Measurements from ENCODE around the gene COQ4. TPM values are rescaled to one million over a fixed set of nuclear protein-coding genes. Genes with fewer than 3 reads are reported as not detected.

COQ4 gene
- total RNA-seq, 1 experiment from 2014 or later = 45.8 TPM

DNA sequence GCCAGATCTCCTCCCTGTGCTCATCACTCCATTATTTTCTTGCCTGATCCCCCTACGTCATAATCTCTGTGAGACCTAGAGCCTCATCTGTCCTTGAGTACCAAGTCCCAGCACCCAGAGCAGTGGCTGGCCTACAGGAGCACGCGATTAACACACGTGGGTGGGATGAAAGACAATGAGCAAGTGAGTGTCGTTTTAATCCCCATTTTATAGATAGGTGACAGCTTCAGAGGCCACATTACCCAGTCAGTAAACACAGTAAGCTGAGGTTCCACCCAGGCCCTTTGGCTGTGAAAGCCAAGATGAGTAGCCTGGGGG is 17.7 kb upstream of the COQ4 start:
- Histone ChIP-seq H3K9ac (ENCODE audit: low read length) (no peak overlapping the region), H2AFZ (ENCODE audit: low read depth, low read length, poor library complexity, severe bottlenecking) (no peak overlapping the region), H3K36me3 (ENCODE audit: control insufficient read depth in 1 of 2, insufficient read depth in 2 of 2, low read length in 2 of 2) (peaks cover under 1 to 10% of the 10 kb centered on the region in 2 experiments; a peak in 3 of 4 replicates), H3K4me2 (ENCODE audit: low read length) (peak overlapping the region; percentile 78), H3K27ac (ENCODE audit: low read depth, low read length) (0 out of 2 replicates have a peak overlapping the region, but pooled peaks have one; percentile 99), H3K79me2 (ENCODE audit: insufficient read depth, low read length) (no peaks in the 10 kb centered on the region), H3K9me2 (ENCODE audit: insufficient read depth) (no peaks in the 10 kb centered on the region), H4K20me1 (ENCODE audit: insufficient read depth) (no peaks in the 10 kb centered on the region), H3K27me3 (ENCODE audit: insufficient read depth, low read length) (no peaks in the 10 kb centered on the region), H3K9me3 (ENCODE audit: control insufficient read depth in 1 of 2, insufficient read depth in 1 of 2, low read depth in 1 of 2, low read length in 2 of 2) (no peaks in the 10 kb centered on the region), H3K4me1 (ENCODE audit: control insufficient read depth in 1 of 2, insufficient read depth in 2 of 2, low read length in 2 of 2) (peaks cover 48 to 62% of the 10 kb centered on the region in 2 experiments), H3K4me3 (replicated peaks in 1 of 2; ENCODE audit: low read depth in 1 of 2, low read length in 2 of 2) (no peak overlapping the region)
- ATAC-seq (no peak), DNase-seq (ENCODE audit: low read depth, low spot score) (no peak)
- TF ChIP-seq EGR1 (IDR thresholded peaks at IDR 0.05; ENCODE audit: low read depth) = no peak
- TF ChIP-seq ZFX (IDR thresholded peaks at IDR 0.05) = no peak
- TF ChIP-seq ELF1 (IDR thresholded peaks at IDR 0.05; ENCODE audit: borderline replicate concordance, low read depth) = no peak
- TF ChIP-seq EZH2phosphoT487 (IDR thresholded peaks at IDR 0.05; ENCODE audit: borderline replicate concordance) = no peak
- TF ChIP-seq CEBPB (IDR thresholded peaks at IDR 0.05; ENCODE audit: low read depth) = no peak
- TF ChIP-seq CTCF (IDR thresholded peaks at IDR 0.05 in 2 of 3, conservative IDR thresholded peaks at IDR 0.05 in 1 of 3; ENCODE audit: borderline replicate concordance in 1 of 3, insufficient read depth in 1 of 3, low read depth in 2 of 3, low read length in 2 of 3) = no peak
- no peak for TF ChIP-seq REST (IDR thresholded peaks at IDR 0.05; ENCODE audit: low read depth)
- TF ChIP-seq, protein P1, sequence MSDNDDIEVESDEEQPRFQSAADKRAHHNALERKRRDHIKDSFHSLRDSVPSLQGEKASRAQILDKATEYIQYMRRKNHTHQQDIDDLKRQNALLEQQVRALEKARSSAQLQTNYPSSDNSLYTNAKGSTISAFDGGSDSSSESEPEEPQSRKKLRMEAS (IDR thresholded peaks at IDR 0.05) = no peak
- TF ChIP-seq CBX3 (IDR thresholded peaks at IDR 0.05; ENCODE audit: low read depth) = no peak
- no peak for TF ChIP-seq SP1 (IDR thresholded peaks at IDR 0.05; ENCODE audit: low read depth)
- TF ChIP-seq EZH2 (IDR thresholded peaks at IDR 0.05) = no peak
- no peak for TF ChIP-seq ZNF274 (IDR thresholded peaks at IDR 0.05; ENCODE audit: low read depth, low read length)
- no peak for TF ChIP-seq POLR2AphosphoS5 (IDR thresholded peaks at IDR 0.05; ENCODE audit: low read depth, low read length)
- no peak for TF ChIP-seq SIN3A (IDR thresholded peaks at IDR 0.05; ENCODE audit: low read depth)
- ChIA-PET CTCF (interaction anchor here (0.6 to 3.4 kb wide), 2 partner anchors 10 to 147 kb away, joined by 3 to 17 read pairs; no protein-coding TSS in a partner anchor), RAD21 (ENCODE audit: low non-redundant PET in 1 of 2, low total read pairs in 2 of 2, uncharacterized antibody in 2 of 2, unreplicated experiment in 2 of 2) (interaction anchor here in 1 of 2 experiments (1.1 kb wide), 1 partner anchor 37 kb away, joined by 3 read pairs; no protein-coding TSS in a partner anchor), POLR2A (no interaction called here)
- BruUV-seq (replicated peaks) = no TSS peak
- intact Hi-C loops (cut with micrococcal nuclease) = no loop called here

Data from HCT116 (cell line).